GM12892 (cell line): Measurements from ENCODE around the gene CCN2.

ENCODE experiments used
- POLR2A ChIP-seq: IDR thresholded peaks from 2 replicates; pipeline ENCODE4 v1.6.1; 2011; ENCODE audit warnings: low read depth, low read length, control low read depth
- POLR2AphosphoS5 ChIP-seq: IDR thresholded peaks from 2 replicates; pipeline ENCODE4 v1.6.1; 2011; ENCODE audit warnings: low read depth, low read length, control low read depth
- TAF1 ChIP-seq: IDR thresholded peaks from 2 replicates; pipeline ENCODE4 v1.6.1; 2011; ENCODE audit warnings: low read depth, mild to moderate bottlenecking, control low read depth, low read length, borderline replicate concordance

- TF ChIP-seq TAF1 (no peak), POLR2A (no peak), POLR2AphosphoS5 (no peak)
Measured at GRCh38 chr6:131929264-131929663, 21.9 kb downstream of the CCN2 start.
